ENCODE measurements around the gene STMN3. TPM values are rescaled to one million over a fixed set of nuclear protein-coding genes. Genes with fewer than 3 reads are reported as not detected.

STMN3 gene
- total RNA-seq, 1 experiment from 2014 or later, result 42.7 TPM

DNA sequence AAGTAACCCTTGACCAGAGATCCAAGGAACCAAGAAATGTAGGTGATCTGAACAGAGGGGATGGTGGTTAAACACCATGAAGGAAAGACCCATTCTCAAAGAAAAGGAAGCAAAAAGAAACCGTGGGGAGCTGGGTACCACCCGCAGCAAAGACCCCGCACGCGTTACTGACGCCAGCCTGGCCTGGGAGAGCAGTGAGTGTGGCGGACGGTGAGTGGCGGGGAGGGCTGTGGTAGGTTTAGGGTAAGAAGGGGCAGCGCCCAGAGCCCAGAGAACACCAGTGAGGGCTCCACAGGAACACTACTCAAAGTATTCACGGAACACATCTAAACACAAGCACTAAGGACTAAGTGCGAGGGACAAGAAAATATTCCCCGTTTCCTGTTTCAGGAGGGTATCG, 30.5 kb downstream of the STMN3 start:
- POLR2A ChIA-PET, result no interaction called here
- BruUV-seq (replicated peaks), result no TSS peak
- in situ Hi-C loops (cut with HindIII; ENCODE audit: low pct_unique_long_range_greater_than_20kb, low sequenced_read_pairs), result no loop called here
- no peak for ATAC-seq
- Histone ChIP-seq H3K9me3 (ENCODE audit: control insufficient read depth, insufficient read depth, low read depth, low read length) (no peaks in the 10 kb centered on the region), H3K27me3 (ENCODE audit: control insufficient read depth, insufficient read depth, low read length) (no peaks in the 10 kb centered on the region), H3K36me3 (ENCODE audit: control insufficient read depth, insufficient read depth, low read length) (no peaks in the 10 kb centered on the region), H3K4me1 (ENCODE audit: control insufficient read depth, insufficient read depth, low read length) (peaks cover 3% of the 10 kb centered on the region; the same call in 1 of the 2 replicates), H3K27ac (ENCODE audit: low read length) (no peak overlapping the region), H3K4me3 (ENCODE audit: low read depth in 2 of 2, low read length in 2 of 2) (no peak overlapping the region)
- TF ChIP-seq, protein P1, sequence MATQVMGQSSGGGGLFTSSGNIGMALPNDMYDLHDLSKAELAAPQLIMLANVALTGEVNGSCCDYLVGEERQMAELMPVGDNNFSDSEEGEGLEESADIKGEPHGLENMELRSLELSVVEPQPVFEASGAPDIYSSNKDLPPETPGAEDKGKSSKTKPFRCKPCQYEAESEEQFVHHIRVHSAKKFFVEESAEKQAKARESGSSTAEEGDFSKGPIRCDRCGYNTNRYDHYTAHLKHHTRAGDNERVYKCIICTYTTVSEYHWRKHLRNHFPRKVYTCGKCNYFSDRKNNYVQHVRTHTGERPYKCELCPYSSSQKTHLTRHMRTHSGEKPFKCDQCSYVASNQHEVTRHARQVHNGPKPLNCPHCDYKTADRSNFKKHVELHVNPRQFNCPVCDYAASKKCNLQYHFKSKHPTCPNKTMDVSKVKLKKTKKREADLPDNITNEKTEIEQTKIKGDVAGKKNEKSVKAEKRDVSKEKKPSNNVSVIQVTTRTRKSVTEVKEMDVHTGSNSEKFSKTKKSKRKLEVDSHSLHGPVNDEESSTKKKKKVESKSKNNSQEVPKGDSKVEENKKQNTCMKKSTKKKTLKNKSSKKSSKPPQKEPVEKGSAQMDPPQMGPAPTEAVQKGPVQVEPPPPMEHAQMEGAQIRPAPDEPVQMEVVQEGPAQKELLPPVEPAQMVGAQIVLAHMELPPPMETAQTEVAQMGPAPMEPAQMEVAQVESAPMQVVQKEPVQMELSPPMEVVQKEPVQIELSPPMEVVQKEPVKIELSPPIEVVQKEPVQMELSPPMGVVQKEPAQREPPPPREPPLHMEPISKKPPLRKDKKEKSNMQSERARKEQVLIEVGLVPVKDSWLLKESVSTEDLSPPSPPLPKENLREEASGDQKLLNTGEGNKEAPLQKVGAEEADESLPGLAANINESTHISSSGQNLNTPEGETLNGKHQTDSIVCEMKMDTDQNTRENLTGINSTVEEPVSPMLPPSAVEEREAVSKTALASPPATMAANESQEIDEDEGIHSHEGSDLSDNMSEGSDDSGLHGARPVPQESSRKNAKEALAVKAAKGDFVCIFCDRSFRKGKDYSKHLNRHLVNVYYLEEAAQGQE (IDR thresholded peaks at IDR 0.05; ENCODE audit: insufficient read depth in 1 of 2, low read depth in 2 of 2, low read length in 1 of 2), result no peak
- TF ChIP-seq POLR2AphosphoS5 (IDR thresholded peaks at IDR 0.05; ENCODE audit: low read depth, low read length) (no peak), TCF7L2 (IDR thresholded peaks at IDR 0.05; ENCODE audit: low read depth, low read length) (no peak), SIN3A (IDR thresholded peaks at IDR 0.05; ENCODE audit: borderline replicate concordance, insufficient read depth, low read depth, low read length) (no peak)
- TF ChIP-seq, protein P2, sequence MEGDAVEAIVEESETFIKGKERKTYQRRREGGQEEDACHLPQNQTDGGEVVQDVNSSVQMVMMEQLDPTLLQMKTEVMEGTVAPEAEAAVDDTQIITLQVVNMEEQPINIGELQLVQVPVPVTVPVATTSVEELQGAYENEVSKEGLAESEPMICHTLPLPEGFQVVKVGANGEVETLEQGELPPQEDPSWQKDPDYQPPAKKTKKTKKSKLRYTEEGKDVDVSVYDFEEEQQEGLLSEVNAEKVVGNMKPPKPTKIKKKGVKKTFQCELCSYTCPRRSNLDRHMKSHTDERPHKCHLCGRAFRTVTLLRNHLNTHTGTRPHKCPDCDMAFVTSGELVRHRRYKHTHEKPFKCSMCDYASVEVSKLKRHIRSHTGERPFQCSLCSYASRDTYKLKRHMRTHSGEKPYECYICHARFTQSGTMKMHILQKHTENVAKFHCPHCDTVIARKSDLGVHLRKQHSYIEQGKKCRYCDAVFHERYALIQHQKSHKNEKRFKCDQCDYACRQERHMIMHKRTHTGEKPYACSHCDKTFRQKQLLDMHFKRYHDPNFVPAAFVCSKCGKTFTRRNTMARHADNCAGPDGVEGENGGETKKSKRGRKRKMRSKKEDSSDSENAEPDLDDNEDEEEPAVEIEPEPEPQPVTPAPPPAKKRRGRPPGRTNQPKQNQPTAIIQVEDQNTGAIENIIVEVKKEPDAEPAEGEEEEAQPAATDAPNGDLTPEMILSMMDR (IDR thresholded peaks at IDR 0.05), result no peak
- CTCF ChIA-PET, result no interaction called here
- DNase-seq (ENCODE audit: low read depth, low spot score), result no peak
- intact Hi-C loops (cut with micrococcal nuclease; ENCODE audit: unreplicated experiment), result no loop called here

DNA sequence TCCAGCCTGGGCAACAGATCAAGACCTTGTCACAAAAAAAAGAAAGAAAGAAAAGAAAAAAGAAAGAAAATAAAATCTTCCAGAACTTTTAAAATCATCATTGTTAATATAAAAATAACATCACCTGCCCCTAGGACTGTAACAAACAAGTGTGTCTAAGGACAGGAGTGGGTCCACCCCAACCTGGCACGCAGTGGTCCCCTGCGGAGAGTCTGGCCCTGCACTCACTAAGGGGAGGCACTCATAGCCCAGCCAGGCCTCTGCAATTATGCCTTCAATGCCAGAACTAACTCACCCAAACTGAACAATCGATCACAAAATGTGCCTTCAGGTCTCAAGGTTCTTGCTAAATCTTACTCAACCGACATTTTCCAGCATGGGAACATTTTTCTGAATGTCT, 31.1 kb downstream of the STMN3 start:
- TF ChIP-seq, protein P2 (IDR thresholded peaks at IDR 0.05), result no peak
- TF ChIP-seq, protein P1 (IDR thresholded peaks at IDR 0.05; ENCODE audit: insufficient read depth in 1 of 2, low read depth in 2 of 2, low read length in 1 of 2), result no peak
- CTCF ChIA-PET, result no interaction called here
- peaks cover 3% of the 10 kb centered on the region; the same call in 1 of the 2 replicates for H3K4me1 ChIP-seq (ENCODE audit: control insufficient read depth, insufficient read depth, low read length)
- H3K9me3 ChIP-seq (ENCODE audit: control insufficient read depth, insufficient read depth, low read depth, low read length), result no peaks in the 10 kb centered on the region
- intact Hi-C loops (cut with micrococcal nuclease; ENCODE audit: unreplicated experiment) (no loop called here), in situ Hi-C loops (cut with HindIII; ENCODE audit: low pct_unique_long_range_greater_than_20kb, low sequenced_read_pairs) (no loop called here)
- no peak overlapping the region for H3K4me3 ChIP-seq (ENCODE audit: low read depth in 2 of 2, low read length in 2 of 2)
- no peaks in the 10 kb centered on the region for H3K36me3 ChIP-seq (ENCODE audit: control insufficient read depth, insufficient read depth, low read length)
- ATAC-seq (no peak), DNase-seq (ENCODE audit: low read depth, low spot score) (no peak)
- POLR2A ChIA-PET, result interaction anchor here (0.7 to 0.9 kb wide), 2 partner anchors 22 to 123 kb away, joined by 5 to 7 read pairs; no protein-coding TSS in a partner anchor
- BruUV-seq (replicated peaks), result no TSS peak
- no peak overlapping the region for H3K27ac ChIP-seq (ENCODE audit: low read length)
- no peaks in the 10 kb centered on the region for H3K27me3 ChIP-seq (ENCODE audit: control insufficient read depth, insufficient read depth, low read length)
